PC-3 (cell line): ENCODE results near the gene THUMPD3.

Experiments used
- EZH2 ChIP-seq: fragments of 300-600 bp; sonication (generic); IDR thresholded peaks from one replicate; pipeline ENCODE4 v1.6.1; 2017; ENCODE audit warnings: antibody characterized with exemption, mild to moderate bottlenecking, low read length; ENCODE audit not compliant: unreplicated experiment
- EZH2phosphoT487 ChIP-seq: fragments of 300-600 bp; sonication (generic); IDR thresholded peaks from 2 replicates; pipeline ENCODE4 v1.6.1; 2018; ENCODE audit warnings: mild to moderate bottlenecking, antibody characterized with exemption, low read length, borderline replicate concordance
- TF ChIP-seq, protein P1 (sequence below): fragments of 300-600 bp; sonication (generic); conservative IDR thresholded peaks from 2 replicates; pipeline ENCODE4 v1.5.1; 2017; ENCODE audit warnings: antibody characterized with exemption, low read depth, mild to moderate bottlenecking, low read length

- TF ChIP-seq, protein P1, sequence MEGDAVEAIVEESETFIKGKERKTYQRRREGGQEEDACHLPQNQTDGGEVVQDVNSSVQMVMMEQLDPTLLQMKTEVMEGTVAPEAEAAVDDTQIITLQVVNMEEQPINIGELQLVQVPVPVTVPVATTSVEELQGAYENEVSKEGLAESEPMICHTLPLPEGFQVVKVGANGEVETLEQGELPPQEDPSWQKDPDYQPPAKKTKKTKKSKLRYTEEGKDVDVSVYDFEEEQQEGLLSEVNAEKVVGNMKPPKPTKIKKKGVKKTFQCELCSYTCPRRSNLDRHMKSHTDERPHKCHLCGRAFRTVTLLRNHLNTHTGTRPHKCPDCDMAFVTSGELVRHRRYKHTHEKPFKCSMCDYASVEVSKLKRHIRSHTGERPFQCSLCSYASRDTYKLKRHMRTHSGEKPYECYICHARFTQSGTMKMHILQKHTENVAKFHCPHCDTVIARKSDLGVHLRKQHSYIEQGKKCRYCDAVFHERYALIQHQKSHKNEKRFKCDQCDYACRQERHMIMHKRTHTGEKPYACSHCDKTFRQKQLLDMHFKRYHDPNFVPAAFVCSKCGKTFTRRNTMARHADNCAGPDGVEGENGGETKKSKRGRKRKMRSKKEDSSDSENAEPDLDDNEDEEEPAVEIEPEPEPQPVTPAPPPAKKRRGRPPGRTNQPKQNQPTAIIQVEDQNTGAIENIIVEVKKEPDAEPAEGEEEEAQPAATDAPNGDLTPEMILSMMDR, result no peak
- TF ChIP-seq EZH2phosphoT487 (no peak), EZH2 (no peak)
Observed at GRCh38 chr3:9345041-9345440, 17.8 kb upstream of the THUMPD3 start.
